GM19452 (cell line): ENCODE results near the gene XPC.
"Not testable (repeated sequence)": the region's sequence is repeated elsewhere in the genome, so short reads cannot be mapped to it uniquely, and the experiment has no call there.

Source experiments
- ATAC-seq: cut with Tn5 transposase; IDR thresholded peaks from one replicate; pipeline ENCODE4 v1.9.1; 2021; ENCODE audit not compliant: unreplicated experiment

Gene XPC

DNA sequence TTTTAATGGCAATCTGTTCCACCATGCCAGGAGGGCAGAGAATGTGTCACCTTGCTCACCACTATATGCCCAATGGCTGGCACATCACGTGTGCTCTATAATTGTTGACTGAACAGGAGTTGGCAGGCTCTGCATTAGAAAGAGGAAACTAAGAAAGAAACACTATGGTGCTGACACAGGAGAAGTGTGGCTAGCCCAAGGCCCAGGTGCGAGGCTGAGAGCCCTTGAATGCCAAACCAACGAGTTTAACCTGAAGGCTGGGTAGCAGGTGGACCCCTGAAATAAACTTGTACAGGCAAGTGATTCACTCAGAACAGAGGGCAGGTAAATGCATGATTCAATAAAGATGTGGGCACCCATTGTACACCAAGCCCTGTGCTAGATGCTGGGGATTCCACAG, 56.1 kb downstream of the XPC start:
- ATAC-seq = no peak

GRCh38 chr3:14121859-14122258, 56.5 kb downstream of the XPC start:
- ATAC-seq = no peak

GRCh38 chr3:14120921-14121448, 57.4 kb downstream of the XPC start:
- not testable (repeated sequence) for ATAC-seq

GRCh38 chr3:14120111-14120920, 58.1 kb downstream of the XPC start:
- ATAC-seq = no peak

- no peak for ATAC-seq
These were observed 58.8 kb downstream of the XPC start for GRCh38 chr3:14119651-14120050.

GRCh38 chr3:14118400-14119381, 59.7 kb downstream of the XPC start:
- ATAC-seq = no peak

GRCh38 chr3:14117468-14118399, 60.7 kb downstream of the XPC start:
- ATAC-seq = no peak

DNA sequence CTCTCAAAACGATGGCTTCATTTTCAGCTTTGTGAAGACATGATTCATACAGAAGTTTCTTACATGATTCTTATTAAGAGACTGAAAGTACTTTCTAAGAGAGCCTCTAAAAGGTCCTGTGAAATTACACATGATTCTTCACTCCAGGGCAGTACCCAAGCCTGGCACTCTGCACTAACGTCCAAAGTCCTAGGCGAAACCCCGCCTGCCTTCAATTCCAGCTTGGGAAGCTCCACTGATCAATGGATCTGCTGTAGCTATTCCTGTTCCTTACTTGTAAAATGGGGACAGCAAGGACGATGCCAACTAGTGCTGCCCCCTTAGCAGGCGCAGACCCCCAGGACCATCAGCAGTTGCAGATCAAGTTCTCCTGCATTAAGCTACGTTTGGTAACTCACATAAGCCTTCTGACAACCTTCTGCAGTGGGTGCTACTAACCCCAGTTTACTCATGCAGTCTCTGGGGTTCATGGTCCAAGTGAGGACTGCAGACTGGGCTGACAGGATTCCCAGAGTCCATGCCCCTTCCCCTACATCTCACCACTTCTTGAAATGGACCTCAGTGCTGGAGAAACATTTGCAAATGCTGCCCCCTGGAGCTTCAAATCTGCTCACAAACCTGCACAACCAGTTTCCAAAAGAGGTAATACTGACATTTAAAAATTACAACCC, 64.3 kb downstream of the XPC start:
- ATAC-seq = no peak

GRCh38 chr3:14110699-14111098, 67.7 kb downstream of the XPC start:
- ATAC-seq = no peak

GRCh38 chr3:14109821-14110220, 68.6 kb downstream of the XPC start:
- ATAC-seq = not testable (repeated sequence)

GRCh38 chr3:14097616-14098391, 80.6 kb downstream of the XPC start:
- ATAC-seq = no peak

DNA sequence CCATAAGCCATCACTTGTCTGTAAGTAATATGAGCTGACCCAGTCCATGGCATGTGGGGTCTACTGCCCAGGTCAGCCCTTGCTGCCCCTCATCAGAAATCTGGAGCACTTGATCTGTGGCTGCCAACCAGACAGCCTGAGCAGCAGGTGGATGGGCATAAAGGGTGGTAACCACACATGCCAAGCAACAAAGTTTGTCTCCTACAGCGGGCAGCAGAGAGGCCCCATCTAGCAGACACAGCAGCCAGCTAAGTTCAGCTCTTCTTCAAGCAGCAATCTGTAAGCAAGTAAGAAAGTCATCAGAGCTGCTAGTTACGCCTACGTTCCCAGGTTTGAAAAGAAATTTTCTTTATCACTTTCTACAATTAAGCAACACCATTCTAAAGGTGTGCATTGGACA, 81.7 kb downstream of the XPC start:
- no peak for ATAC-seq
